ENCODE data around the gene DMD. TPM values are rescaled to one million over a fixed set of nuclear protein-coding genes. Genes with fewer than 3 reads are reported as not detected.

The DMD gene
- total RNA-seq, 1 donor from 2014 or later, result 1.7 TPM

DNA sequence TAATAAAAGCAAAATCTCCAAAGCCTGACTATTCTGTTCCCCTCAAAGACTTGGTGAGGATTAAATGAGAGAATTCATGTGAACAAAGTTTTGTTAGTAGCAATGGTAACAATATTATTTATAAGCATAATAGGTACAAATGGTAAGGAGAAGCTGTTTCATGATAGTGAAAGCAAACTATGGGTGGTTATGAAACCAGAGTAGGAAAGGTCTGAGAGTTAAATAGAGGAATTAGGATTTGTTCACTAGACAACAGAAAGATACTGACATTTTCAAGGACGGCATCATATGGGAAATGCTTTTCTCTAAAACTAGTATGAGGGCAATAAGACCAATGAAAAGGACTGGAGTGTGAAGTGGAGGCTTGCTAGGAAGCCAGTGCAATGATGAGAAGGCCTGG, 2010.9 kb downstream of the DMD start:
- TF ChIP-seq, protein P1, sequence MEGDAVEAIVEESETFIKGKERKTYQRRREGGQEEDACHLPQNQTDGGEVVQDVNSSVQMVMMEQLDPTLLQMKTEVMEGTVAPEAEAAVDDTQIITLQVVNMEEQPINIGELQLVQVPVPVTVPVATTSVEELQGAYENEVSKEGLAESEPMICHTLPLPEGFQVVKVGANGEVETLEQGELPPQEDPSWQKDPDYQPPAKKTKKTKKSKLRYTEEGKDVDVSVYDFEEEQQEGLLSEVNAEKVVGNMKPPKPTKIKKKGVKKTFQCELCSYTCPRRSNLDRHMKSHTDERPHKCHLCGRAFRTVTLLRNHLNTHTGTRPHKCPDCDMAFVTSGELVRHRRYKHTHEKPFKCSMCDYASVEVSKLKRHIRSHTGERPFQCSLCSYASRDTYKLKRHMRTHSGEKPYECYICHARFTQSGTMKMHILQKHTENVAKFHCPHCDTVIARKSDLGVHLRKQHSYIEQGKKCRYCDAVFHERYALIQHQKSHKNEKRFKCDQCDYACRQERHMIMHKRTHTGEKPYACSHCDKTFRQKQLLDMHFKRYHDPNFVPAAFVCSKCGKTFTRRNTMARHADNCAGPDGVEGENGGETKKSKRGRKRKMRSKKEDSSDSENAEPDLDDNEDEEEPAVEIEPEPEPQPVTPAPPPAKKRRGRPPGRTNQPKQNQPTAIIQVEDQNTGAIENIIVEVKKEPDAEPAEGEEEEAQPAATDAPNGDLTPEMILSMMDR (IDR thresholded peaks at IDR 0.05; ENCODE audit: partially characterized antibody, unreplicated experiment), result no peak
- H3K27ac Mint-ChIP-seq (ENCODE audit: unreplicated experiment), result no peak overlapping the region
- no peaks in the 10 kb centered on the region for H3K9me3 Mint-ChIP-seq (ENCODE audit: unreplicated experiment)
- no peaks in the 10 kb centered on the region for H3K4me1 Mint-ChIP-seq (ENCODE audit: low read depth, unreplicated experiment)
- DNase-seq, result no peak
- H3K36me3 Mint-ChIP-seq (ENCODE audit: unreplicated experiment), result no peaks in the 10 kb centered on the region
- H3K4me3 Mint-ChIP-seq (ENCODE audit: unreplicated experiment), result no peak overlapping the region
- no peaks in the 10 kb centered on the region for H3K27me3 Mint-ChIP-seq (ENCODE audit: unreplicated experiment)

DNA sequence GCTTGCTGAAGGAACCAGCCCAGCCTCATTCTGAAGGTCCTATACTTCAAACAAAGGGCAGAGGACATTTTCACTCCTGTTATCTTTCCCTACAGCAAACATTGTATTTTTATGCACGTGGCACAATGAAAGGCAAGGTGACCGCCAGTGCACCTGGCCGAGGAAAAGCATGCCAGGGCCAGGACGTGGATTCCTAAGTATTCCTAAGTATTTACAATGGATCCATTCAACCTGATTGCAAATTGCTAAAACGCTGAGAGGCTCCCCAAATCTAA, 2011.6 kb downstream of the DMD start:
- H3K27ac Mint-ChIP-seq (ENCODE audit: unreplicated experiment), result no peak overlapping the region
- H3K36me3 Mint-ChIP-seq (ENCODE audit: unreplicated experiment), result no peaks in the 10 kb centered on the region
- H3K4me3 Mint-ChIP-seq (ENCODE audit: unreplicated experiment), result no peak overlapping the region
- H3K27me3 Mint-ChIP-seq (ENCODE audit: unreplicated experiment), result no peaks in the 10 kb centered on the region
- no peaks in the 10 kb centered on the region for H3K4me1 Mint-ChIP-seq (ENCODE audit: low read depth, unreplicated experiment)
- H3K9me3 Mint-ChIP-seq (ENCODE audit: unreplicated experiment), result no peaks in the 10 kb centered on the region
- TF ChIP-seq, protein P1 (IDR thresholded peaks at IDR 0.05; ENCODE audit: partially characterized antibody, unreplicated experiment), result no peak
- DNase-seq, result no peak

DNA sequence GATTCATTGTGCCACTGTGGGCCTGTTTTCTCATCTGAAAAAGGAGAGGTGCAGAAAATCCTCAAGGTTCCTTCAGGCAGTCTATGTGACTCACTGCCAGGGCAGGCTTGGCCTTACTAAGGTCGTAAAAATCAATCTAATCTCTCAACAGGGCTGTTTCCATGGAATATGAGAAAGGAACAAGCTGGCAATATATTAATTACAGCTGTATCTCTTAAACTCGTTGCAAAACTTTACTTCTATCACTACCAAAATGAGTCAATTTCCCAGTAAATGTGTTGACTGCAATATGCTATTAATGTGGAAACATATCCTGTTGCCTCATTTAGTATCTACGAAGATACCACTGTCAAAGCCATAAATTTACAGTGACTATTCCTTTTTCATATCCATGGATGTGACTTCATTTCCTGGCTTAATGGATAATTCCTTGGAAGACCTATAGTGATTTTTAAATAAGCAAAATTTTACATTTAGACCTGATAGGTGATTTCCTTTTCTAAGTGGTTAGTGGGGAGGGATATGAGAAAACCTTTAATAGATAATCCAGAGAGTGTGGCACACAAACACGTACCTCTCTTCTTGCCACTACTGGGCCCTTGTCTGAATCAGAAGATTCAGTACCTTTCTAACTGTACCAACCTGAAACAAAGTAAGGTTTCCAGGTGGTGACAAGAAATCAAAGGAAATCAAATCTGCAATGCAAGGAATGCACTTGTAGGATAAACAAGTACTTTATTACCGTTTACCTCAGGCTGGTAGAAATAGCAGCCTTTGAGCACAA, 2012.1 kb downstream of the DMD start:
- TF ChIP-seq, protein P1 (IDR thresholded peaks at IDR 0.05; ENCODE audit: partially characterized antibody, unreplicated experiment), result no peak
- Mint-ChIP-seq H3K9me3 (ENCODE audit: unreplicated experiment) (no peaks in the 10 kb centered on the region), H3K4me3 (ENCODE audit: unreplicated experiment) (no peak overlapping the region)

DNA sequence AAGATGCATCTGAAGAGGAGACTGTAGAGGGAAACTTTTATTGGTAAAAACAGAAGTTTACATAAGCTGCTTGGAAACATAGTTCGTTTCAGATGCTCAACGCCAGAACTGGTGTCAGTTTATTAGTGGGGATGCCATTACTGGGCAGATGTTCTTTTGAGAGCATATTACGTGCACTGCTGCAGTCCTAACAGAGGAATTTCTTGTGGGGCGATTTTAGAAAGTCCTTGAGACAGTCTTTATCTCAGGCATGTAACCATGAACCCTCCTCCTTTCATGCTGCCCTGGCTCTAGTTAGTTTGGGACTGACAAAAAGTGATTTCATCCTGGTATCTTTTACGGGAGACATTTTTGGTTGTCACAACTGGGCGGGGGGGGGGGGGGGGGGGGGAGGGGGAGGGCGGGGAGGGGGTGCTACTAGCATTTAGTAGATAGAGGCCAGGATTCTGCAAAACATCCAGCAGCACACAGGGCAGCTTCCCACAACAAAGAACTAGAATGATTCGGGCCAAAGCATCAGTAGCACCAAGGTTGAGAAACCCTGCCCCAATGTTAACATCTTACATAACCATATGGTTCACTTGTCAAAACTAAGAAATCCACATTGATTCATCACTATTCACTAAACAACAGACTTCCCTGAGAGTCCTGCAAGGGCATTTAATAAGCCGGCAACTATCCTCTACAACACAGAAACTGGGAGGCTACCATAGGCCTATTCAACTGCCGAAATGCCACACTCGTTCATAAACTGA, 2021.0 kb downstream of the DMD start:
- H3K4me3 Mint-ChIP-seq (ENCODE audit: unreplicated experiment), result no peak overlapping the region
- peaks cover 5% of the 10 kb centered on the region for H3K4me1 Mint-ChIP-seq (ENCODE audit: low read depth, unreplicated experiment)

More for the DNA sequence above, 2012.1 kb downstream of the DMD start:
- Mint-ChIP-seq H3K4me1 (ENCODE audit: low read depth, unreplicated experiment) (no peaks in the 10 kb centered on the region), H3K27me3 (ENCODE audit: unreplicated experiment) (no peaks in the 10 kb centered on the region), H3K27ac (ENCODE audit: unreplicated experiment) (no peak overlapping the region), H3K36me3 (ENCODE audit: unreplicated experiment) (no peaks in the 10 kb centered on the region)
- no peak for DNase-seq

More for the DNA sequence above, 2021.0 kb downstream of the DMD start:
- no peak for DNase-seq
- Mint-ChIP-seq H3K36me3 (ENCODE audit: unreplicated experiment) (no peaks in the 10 kb centered on the region), H3K27ac (ENCODE audit: unreplicated experiment) (no peak overlapping the region), H3K9me3 (ENCODE audit: unreplicated experiment) (no peaks in the 10 kb centered on the region), H3K27me3 (ENCODE audit: unreplicated experiment) (peaks cover 2% of the 10 kb centered on the region)
- TF ChIP-seq, protein P1 (IDR thresholded peaks at IDR 0.05; ENCODE audit: partially characterized antibody, unreplicated experiment), result no peak
